Measurements from ENCODE around the gene PROX1.

Gene PROX1

GRCh38 chr1:214008791-214009422 lies 21.1 kb downstream of the PROX1 start:
- TF ChIP-seq NFIC (IDR thresholded peaks at IDR 0.05) (no peak), YY1 (IDR thresholded peaks at IDR 0.05; ENCODE audit: low read depth) (no peak), EGR1 (IDR thresholded peaks at IDR 0.05) (no peak), ZBTB7A (IDR thresholded peaks at IDR 0.05; ENCODE audit: low read depth) (no peak), FOXM1 (IDR thresholded peaks at IDR 0.05; ENCODE audit: borderline replicate concordance, low read depth) (no peak), TAF1 (IDR thresholded peaks at IDR 0.05; ENCODE audit: low read depth) (no peak), TCF12 (IDR thresholded peaks at IDR 0.05; ENCODE audit: low read depth) (no peak), RAD21 (IDR thresholded peaks at IDR 0.05; ENCODE audit: low read depth) (no peak), EP300 (IDR thresholded peaks at IDR 0.05; ENCODE audit: borderline replicate concordance) (no peak), CREB1 (IDR thresholded peaks at IDR 0.05; ENCODE audit: low read depth) (no peak), REST (IDR thresholded peaks at IDR 0.05; ENCODE audit: low read depth) (no peak)
- TF ChIP-seq, protein P1, sequence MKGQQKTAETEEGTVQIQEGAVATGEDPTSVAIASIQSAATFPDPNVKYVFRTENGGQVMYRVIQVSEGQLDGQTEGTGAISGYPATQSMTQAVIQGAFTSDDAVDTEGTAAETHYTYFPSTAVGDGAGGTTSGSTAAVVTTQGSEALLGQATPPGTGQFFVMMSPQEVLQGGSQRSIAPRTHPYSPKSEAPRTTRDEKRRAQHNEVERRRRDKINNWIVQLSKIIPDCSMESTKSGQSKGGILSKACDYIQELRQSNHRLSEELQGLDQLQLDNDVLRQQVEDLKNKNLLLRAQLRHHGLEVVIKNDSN (IDR thresholded peaks at IDR 0.05) = no peak

DNA sequence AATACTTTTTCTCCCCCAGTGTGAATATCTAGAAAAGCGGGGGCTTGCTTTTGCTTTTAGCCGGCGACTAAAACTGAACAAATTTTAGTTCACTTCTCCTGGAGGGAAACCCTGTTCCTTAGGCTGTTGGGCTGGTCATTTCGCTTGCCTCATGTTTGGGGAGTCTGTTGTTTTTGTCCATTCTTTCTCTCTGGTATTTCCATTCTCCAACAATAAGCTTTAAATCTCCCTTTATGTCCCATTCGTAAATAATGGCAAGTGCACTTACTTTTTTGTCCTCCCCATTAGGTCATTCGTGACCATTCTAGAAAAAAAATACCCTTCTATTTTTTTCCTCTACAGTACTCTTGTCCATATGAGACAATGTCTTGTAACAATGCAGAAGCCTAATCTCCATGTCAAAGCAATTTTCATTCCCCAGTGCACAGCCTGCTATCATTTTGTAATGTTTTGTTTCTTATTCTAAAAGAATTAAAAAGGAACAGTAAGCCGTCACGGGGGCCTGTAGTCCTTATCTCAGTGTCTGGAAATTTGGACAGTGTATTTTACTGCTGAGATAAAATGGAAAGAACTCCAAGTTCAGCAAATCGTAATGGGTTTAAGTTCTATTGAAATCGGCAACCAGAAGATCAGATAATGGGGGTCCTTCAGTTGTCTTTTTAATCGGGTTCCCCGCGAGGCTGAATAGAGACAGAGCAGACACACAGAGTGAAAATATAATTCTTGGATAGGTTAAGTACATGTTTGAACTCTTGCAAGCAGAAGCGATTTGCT lies 21.8 kb downstream of the PROX1 start:
- TF ChIP-seq REST (IDR thresholded peaks at IDR 0.05; ENCODE audit: low read depth) = no peak
- TF ChIP-seq, protein P1 (IDR thresholded peaks at IDR 0.05) = no peak
- no peak for TF ChIP-seq TEAD4 (IDR thresholded peaks at IDR 0.05)
- no peak for TF ChIP-seq MAX (IDR thresholded peaks at IDR 0.05)
- TF ChIP-seq TAF1 (IDR thresholded peaks at IDR 0.05; ENCODE audit: low read depth) = no peak

GRCh38 chr1:214010197-214010573 lies 22.4 kb downstream of the PROX1 start:
- TF ChIP-seq TAF1 (IDR thresholded peaks at IDR 0.05; ENCODE audit: low read depth) (no peak), CREB1 (IDR thresholded peaks at IDR 0.05; ENCODE audit: low read depth) (no peak), ZBTB7A (IDR thresholded peaks at IDR 0.05; ENCODE audit: low read depth) (no peak), REST (IDR thresholded peaks at IDR 0.05; ENCODE audit: low read depth) (no peak), YY1 (IDR thresholded peaks at IDR 0.05; ENCODE audit: low read depth) (no peak), MAX (IDR thresholded peaks at IDR 0.05) (no peak), RAD21 (IDR thresholded peaks at IDR 0.05; ENCODE audit: low read depth) (no peak), EP300 (IDR thresholded peaks at IDR 0.05; ENCODE audit: borderline replicate concordance) (no peak), EGR1 (IDR thresholded peaks at IDR 0.05) (no peak), TEAD4 (IDR thresholded peaks at IDR 0.05) (no peak), TCF12 (IDR thresholded peaks at IDR 0.05; ENCODE audit: low read depth) (no peak), FOXM1 (IDR thresholded peaks at IDR 0.05; ENCODE audit: borderline replicate concordance, low read depth) (no peak), CEBPB (IDR thresholded peaks at IDR 0.05) (no peak), NFIC (IDR thresholded peaks at IDR 0.05) (no peak)
- TF ChIP-seq, protein P1 (IDR thresholded peaks at IDR 0.05) = no peak

DNA sequence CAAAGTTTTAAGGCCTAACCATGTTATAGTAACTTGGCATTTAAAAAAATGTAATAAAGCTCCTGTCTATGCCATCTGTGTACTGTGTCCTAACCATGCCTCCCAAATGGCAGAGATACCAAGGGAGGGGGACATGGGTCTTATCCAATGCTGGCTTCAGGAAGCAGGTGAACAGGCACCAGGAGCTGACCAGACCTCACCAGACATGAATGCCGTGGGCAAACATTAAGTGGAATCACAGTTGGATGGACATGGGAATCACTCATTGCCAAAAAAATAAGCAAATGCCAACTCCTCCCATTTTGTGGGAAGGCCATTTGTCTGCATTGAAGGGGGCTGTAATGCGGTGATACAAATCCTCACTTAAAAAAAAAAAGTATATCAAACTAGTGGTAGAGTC lies 22.9 kb downstream of the PROX1 start:
- TF ChIP-seq NFIC (IDR thresholded peaks at IDR 0.05) (no peak), EGR1 (IDR thresholded peaks at IDR 0.05) (no peak), FOXM1 (IDR thresholded peaks at IDR 0.05; ENCODE audit: borderline replicate concordance, low read depth) (no peak), TAF1 (IDR thresholded peaks at IDR 0.05; ENCODE audit: low read depth) (no peak), TEAD4 (IDR thresholded peaks at IDR 0.05) (no peak), TCF12 (IDR thresholded peaks at IDR 0.05; ENCODE audit: low read depth) (no peak), CREB1 (IDR thresholded peaks at IDR 0.05; ENCODE audit: low read depth) (no peak), RAD21 (IDR thresholded peaks at IDR 0.05; ENCODE audit: low read depth) (no peak), EP300 (IDR thresholded peaks at IDR 0.05; ENCODE audit: borderline replicate concordance) (no peak), REST (IDR thresholded peaks at IDR 0.05; ENCODE audit: low read depth) (no peak), ZBTB7A (IDR thresholded peaks at IDR 0.05; ENCODE audit: low read depth) (no peak), CEBPB (IDR thresholded peaks at IDR 0.05) (no peak), MAX (IDR thresholded peaks at IDR 0.05) (no peak), YY1 (IDR thresholded peaks at IDR 0.05; ENCODE audit: low read depth) (no peak)
- TF ChIP-seq, protein P1 (IDR thresholded peaks at IDR 0.05) = no peak
